HG03097 (cell line): Measurements from ENCODE around the gene FUZ.

Source experiments
- ATAC-seq: cut with Tn5 transposase; IDR thresholded peaks from one replicate; pipeline ENCODE4 v1.9.1; 2021; ENCODE audit not compliant: unreplicated experiment, low FRiP score

Gene FUZ

DNA sequence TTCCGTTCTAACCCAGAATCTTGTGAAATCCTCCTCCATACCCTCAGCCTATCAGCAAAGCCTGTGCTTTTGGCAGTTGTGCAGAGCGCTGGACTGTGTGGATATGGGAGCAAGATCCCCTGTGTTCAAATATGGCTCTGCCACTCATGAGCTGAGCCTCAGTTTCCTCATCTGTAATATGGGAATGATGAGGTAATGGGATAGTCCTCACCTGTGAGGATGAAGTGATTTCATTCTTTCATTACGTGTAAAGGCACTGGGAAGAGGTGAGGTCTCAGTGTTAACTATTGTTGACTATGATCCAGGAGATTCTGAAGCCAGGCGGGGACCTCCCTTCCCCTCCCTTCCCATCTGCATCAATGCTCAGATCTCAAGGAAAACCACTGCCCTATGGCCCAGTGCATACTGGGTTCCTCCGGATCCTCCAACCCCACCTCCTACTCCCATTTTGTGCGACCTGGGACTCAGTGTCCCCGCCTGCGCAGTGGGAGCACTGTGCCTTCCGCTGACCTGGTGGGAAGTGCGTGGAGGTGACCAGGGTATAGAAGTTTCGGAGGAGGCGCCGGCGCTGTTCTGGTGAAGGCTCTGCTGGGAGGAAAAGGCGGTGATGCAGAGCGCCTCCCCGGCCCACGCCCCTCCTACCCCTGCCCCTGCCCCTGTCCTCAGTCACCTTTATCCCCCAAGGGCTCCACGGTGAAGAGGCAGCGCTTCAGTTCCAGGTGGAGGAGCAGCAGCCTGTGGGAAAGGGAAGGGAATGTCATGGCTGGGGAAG is 5.0 kb downstream of the FUZ start:
- ATAC-seq = no peak

DNA sequence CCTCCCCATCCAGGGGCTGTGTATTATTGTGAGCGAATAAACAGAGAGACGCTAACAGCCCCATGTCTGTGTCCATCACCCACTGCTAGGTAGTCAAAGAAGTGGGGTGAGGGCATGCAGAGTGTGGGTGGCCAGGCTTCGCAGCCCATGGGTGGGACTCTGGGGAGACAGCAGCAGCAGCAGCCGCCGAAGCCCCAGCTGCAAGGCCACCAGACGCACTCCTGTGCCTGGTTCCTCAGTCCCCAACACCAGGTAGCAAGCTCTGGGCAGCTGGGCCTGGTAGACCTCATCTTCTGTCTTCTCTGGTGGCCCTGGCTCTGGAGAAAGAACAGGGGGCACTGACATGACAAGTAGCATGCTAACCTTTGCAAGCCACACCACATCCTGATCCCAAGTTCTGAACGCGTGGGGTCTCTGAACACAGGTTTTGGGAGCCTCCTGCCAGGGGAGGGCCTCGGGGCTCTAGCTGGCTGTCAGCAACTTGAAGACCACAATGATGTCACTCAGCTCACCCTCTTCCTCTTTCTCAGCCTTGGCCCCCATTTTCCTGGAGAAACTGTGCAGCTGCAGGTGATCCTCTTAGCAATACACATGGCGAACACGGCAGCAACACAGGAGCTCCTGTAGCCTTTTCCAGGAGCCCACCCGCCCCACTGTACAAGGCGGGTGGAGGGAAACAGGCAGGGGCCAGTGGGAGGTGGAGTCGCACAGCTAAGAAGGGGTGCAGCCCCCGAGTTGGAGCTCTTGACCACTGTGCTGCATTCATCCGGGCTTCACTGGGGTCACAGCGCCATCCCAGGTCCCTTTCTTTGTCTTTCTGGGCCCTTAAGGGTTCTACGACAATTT is 5.8 kb downstream of the FUZ start:
- no peak for ATAC-seq

DNA sequence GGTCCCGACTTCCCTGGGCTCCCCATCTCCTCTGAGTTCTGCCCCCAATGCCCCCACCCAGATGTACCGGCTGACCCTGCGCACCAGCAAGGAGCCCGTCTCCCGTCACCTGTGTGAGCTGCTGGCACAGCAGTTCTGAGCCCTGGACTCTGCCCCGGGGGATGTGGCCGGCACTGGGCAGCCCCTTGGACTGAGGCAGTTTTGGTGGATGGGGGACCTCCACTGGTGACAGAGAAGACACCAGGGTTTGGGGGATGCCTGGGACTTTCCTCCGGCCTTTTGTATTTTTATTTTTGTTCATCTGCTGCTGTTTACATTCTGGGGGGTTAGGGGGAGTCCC is 6.5 kb downstream of the FUZ start:
- no peak for ATAC-seq

DNA sequence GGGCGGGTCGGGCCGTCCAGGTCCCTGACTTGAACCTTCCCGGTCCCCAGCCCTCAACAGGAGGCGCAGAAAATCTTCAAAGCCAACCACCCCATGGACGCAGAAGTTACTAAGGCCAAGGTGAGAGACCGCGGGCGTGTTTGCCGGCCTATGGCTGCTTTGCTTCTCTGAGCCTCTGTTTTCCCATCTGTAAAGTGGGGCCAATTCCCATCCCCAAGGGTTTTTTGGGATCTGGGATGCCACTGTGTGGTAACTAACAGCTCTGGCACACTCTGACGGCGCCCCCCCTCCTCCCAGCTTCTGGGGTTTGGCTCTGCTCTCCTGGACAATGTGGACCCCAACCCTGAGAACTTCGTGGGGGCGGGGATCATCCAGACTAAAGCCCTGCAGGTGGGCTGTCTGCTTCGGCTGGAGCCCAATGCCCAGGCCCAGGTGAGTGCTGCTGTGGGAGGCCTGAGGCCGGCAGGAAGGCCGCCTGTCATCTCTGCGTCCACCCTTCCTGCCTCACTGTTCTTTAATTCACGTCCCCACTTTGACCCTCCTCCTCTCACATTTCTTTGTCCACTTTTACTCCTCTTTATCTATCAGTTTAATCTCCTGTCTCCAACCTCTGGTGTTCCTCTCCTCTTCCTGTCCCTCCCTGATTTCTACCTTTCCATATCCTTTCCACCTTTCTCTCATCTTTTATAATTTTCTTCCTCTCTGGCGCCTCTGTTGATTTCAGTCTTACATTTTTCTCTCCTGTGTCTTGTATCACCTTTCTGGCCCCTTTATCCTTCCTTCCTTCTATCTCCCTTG is 7.1 kb downstream of the FUZ start:
- no peak for ATAC-seq

DNA sequence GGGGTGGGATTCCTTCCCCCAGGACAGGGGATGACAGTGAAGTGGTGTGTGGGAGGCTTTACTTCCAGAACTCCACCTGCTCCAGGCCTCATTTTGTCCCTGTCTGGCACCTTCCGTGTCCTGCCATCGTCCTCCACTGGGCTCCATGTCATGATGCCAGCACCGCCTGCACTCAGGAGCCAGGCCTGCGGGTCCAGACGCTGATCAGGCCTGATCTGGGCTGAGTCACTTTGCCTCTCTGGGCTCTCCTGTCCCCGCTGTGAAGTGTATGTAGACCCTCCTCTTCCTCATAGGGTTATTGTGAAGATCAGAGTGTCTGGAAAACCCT is 9.6 kb downstream of the FUZ start:
- ATAC-seq = no peak

DNA sequence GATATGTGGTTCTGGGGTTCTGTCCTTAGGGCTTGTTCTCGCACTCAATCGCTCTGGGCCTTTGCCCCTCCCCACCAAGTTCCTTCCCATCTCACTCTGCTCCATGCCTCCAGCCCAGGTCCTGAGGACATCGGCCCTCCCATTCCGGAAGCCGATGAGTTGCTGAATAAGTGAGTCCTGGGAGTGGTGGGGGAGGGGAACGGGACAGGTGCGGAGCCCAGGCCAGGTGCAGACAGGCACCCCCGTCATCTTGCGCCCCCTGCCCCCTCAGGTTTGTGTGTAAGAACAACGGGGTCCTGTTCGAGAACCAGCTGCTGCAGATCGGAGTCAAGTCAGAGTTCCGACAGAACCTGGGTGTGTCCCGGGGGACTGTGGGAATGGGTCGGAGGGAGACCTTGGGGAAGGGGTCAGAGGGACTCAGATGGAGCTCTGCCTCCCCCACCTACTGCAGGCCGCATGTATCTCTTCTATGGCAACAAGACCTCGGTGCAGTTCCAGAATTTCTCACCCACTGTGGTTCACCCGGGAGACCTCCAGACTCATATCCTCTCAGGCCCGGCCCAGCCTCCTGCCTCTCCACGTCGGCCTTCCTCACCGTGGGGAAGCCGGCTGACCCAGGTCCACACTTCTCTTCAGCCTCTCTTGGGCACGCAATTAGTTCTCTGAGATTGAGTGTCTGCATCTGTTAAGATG is 10.1 kb downstream of the FUZ start:
- no peak for ATAC-seq

DNA sequence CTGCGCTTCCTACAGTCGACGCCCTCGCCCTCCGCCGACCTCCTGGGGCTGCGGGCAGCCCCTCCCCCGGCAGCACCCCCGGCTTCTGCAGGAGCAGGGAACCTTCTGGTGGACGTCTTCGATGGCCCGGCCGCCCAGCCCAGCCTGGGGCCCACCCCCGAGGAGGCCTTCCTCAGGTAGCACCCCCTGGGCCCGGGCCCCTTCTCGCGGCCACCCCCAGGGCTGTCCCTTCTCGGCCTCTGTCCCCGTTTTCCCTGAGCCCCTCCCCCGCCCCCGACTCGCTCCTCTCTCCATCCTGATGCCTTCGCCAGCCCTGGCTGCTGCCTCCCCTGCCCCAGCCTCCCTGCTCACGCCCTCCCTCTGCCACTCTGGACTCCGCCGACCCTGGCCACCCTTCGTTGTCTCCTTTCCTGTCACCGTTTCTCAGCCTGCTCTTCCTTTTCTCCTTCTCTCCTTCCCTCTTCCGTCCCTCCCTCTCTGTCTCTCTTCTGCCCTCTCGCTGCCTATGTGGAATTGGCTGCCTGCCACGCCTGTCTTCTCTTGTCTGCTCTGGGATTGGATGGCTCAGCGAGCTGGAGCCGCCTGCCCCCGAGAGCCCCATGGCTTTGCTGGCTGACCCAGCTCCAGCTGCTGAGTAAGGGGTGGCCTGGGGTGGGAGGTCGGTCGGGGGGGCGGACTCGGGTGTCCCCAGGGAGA is 11.0 kb downstream of the FUZ start:
- no peak for ATAC-seq

DNA sequence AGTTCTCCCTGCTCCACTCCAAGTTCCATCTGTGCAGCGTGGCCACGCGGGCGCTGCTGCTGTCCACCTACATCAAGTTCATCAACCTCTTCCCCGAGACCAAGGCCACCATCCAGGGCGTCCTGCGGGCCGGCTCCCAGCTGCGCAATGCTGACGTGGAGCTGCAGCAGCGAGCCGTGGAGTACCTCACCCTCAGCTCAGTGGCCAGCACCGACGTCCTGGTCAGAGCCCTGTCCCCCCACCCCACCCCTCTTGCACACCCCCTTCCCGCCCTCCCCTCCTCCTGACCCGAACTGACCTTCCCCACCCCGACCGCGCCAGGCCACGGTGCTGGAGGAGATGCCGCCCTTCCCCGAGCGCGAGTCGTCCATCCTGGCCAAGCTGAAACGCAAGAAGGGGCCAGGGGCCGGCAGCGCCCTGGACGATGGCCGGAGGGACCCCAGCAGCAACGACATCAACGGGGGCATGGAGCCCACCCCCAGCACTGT is 11.6 kb downstream of the FUZ start:
- no peak for ATAC-seq

DNA sequence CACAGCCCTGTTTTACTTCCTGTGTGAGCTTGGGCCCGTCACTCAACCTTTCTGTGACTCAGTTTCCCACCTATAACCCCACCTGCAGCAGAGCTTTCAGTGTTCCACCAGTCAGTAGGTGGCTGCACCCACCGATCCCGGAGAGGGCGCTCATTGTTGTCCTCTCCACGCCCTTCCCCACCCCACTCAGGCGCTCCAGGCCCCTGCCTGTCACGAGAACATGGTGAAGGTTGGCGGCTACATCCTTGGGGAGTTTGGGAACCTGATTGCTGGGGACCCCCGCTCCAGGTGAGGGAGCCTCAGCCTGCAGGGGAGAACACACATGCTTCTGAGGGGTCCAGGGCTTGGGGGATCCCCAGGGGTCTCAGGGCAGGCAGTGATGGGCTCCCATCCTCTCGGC is 12.3 kb downstream of the FUZ start:
- no peak for ATAC-seq

DNA sequence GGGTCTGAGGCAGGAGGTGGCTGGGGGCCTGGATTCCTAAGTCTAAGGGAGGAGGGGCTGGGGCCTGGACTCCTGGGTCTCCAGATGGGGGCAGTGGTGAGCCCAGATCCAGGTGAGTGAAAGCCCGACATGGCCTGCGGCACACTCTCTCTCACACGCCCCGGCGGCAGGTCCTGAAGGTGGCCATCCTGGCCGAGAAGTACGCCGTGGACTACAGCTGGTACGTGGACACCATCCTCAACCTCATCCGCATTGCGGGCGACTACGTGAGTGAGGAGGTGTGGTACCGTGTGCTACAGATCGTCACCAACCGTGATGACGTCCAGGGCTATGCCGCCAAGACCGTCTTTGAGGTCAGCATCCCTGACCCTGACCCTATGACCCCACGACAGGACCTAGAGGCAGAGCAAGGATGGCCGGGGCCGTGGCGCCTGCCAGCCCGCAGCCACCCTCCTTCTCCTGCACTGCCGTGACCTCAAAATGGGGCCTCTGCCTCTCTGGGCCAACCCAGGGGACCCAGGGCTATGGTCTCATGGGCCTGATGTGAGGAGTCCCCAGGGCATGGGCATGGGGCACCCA is 13.2 kb downstream of the FUZ start:
- no peak for ATAC-seq

DNA sequence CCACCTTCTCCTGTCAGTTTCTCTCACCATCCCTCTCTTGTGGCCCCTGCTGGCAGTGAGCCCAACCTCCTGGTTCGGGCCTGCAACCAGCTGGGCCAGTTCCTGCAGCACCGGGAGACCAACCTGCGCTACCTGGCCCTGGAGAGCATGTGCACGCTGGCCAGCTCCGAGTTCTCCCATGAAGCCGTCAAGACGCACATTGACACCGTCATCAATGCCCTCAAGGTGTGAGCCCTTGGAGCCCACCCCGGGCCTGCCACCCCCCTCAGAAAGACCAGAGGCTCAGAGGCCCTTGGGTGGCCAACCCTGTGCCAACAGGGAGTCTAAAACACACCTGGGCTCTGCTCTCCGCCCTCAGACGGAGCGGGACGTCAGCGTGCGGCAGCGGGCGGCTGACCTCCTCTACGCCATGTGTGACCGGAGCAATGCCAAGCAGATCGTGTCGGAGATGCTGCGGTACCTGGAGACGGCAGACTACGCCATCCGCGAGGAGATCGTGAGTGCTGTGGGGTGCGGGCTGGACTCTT is 13.8 kb downstream of the FUZ start:
- no peak for ATAC-seq

DNA sequence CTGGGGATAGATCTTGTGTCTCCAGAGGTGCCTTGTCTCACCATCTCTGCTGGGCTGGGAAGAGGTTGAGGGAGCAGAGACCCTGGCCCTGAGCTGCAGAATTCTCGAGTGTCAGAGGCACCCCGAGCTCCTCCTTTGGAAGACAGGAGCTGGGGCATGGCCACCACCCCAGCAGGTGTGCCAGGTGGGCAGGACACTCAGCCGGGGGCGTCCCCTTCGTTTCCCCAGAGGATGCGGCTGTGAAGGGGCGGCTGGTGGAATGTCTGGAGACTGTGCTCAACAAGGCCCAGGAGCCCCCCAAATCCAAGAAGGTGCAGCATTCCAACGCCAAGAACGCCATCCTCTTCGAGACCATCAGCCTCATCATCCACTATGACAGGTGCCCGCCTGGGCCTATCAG is 14.5 kb downstream of the FUZ start:
- no peak for ATAC-seq

DNA sequence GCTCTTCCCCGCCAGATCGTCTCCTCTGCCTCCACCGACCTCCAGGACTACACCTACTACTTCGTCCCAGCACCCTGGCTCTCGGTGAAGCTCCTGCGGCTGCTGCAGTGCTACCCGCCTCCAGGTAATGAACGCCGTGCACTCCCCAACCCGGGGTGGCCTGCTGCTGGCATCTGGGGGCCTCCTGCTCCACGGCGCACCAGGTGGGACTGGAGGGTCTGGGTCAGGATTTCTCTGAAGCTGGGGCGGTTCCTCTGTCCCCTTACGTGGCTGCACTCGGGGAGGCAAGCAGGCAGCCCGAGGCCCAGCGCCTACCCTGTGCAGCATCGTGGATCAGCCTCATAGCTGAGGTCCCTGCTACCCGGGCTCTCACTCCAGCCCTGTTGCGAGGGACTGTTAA is 17.5 kb downstream of the FUZ start:
- no peak for ATAC-seq

DNA sequence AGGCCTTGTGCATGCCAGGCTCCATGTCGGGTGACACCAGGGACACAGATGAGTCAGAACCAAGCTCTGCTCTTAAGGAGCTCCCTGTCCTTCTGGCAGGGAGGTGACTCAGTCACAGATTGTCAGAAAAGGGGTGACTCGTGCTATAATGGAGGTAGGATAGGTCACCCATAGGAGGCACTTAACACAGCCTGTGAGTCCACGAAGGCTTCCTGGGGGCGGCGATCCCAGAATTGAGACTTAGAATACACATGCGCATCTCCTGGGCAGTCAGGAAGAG is 19.6 kb downstream of the FUZ start:
- no peak for ATAC-seq

DNA sequence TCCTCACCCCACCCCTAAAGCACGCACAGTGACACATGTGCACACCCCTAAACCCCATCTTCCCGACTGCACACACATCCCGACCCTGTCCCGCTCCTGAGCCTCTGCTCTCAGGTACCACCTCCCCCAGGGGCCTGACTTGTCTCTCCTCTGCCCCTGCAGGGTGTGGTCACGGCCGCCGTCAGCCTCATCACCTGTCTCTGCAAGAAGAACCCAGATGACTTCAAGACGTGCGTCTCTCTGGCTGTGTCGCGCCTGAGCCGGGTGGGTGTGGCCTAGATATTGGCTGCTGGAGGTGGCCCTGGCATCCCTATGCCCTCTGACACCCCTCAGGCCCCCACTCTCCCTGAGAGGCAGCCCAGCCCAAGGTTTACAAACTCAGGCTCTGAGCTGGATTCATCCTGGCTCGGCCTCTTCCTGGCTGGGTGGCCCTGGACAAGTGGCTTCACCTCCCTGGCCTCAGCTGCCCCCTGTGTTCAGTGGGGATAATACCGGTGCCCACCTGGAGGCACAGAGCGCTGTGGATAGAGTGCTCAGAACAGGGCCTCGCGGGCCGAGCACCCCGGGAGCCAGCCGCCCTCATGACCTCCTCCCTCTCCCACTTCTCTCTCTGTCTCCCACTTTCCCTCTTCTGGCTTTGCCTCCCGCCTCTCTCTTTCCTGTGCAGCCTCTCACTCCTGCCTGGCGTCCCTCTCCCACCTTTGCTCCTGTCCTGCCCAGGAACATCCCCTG is 20.1 kb downstream of the FUZ start:
- ATAC-seq = no peak

DNA sequence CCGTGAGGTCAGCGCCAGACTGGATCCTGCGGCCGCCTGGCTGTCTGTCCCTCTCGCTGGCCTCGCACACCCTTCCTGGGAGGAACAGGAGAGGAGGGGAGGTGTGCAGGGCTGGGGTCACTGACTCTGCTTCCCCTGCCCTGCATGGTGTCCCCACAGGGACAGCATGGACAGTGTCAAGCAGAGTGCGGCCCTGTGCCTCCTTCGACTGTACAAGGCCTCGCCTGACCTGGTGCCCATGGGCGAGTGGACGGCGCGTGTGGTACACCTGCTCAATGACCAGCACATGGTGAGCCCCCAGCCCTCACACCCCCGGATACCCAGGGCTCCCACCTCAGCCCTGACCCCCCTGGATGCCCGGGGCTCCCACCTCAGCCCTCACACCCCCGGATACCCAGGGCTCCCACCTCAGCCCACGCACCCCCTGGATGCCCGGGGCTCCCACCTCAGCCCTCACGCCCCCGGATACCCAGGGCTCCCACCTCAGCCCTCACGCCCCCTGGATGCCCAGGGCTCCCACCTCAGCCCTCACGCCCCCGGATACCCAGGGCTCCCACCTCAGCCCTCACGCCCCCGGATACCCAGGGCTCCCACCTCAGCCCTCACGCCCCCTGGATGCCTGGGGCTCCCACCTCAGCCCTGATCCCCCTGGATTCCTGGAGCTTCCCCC is 21.2 kb downstream of the FUZ start:
- no peak for ATAC-seq

DNA sequence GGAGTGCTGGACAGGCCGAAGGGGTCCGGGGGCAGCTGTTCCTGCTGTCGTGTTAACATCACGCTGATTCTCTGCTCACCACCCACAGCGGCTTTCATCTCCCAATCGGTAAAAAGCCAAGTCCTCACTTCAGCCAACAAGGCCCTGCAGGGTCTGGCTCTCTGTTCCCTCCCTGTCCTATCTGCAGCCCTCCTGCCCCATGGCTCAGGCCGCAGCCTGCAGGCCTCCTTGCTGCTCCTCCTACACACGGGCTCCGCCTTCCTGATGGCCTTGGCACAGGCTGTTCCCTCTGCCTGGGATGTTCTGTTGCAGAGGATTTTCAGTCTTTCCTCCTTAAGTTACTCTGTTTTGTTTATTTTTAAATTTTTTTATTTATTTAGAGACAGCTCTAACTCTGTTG is 22.2 kb downstream of the FUZ start:
- ATAC-seq = no peak

DNA sequence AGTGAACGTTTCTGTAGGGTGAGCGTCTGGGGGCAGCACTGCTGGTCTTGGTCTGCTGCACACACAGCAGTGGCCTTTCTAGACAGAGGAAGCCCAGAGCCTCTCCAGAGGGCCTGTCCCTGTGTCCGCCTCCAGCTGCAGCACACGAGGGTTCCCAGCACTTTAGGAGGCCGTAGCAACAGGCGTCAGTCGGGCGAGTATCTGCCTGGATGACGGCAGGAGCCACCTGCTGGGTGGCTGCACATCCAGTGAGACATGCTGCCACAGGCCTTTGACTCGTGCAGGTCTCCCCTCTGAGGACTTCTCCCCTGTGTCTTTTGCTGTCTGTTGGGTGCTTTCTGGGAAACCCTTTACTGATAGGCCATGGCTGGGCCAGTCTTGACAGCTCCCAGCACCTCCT is 24.2 kb downstream of the FUZ start:
- ATAC-seq = no peak

DNA sequence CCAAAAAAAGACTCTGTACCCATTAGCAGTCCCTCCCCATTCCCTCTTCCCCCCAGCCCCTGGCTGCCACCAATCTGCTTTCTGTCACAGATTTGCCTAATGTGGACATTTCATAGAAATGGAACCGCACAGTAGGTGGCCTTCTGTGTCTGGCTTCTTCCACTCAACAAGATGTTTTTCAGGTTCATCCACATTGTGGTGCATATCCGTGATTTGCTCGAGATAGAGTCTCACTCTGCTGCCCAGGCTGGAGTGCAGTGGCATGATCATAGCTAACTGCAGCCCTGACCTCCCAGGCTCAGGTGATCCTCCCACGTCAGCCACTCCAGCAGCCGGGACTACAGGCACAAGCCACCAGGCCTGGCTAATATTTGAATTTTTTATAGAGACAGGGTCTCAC is 25.3 kb downstream of the FUZ start:
- ATAC-seq = no peak
